ENCODE data around the gene PDE4D.

GRCh38 chr5:59119480-59119879 lies 774.0 kb downstream of the PDE4D start:
- TF ChIP-seq, protein P1, sequence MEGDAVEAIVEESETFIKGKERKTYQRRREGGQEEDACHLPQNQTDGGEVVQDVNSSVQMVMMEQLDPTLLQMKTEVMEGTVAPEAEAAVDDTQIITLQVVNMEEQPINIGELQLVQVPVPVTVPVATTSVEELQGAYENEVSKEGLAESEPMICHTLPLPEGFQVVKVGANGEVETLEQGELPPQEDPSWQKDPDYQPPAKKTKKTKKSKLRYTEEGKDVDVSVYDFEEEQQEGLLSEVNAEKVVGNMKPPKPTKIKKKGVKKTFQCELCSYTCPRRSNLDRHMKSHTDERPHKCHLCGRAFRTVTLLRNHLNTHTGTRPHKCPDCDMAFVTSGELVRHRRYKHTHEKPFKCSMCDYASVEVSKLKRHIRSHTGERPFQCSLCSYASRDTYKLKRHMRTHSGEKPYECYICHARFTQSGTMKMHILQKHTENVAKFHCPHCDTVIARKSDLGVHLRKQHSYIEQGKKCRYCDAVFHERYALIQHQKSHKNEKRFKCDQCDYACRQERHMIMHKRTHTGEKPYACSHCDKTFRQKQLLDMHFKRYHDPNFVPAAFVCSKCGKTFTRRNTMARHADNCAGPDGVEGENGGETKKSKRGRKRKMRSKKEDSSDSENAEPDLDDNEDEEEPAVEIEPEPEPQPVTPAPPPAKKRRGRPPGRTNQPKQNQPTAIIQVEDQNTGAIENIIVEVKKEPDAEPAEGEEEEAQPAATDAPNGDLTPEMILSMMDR (IDR thresholded peaks at IDR 0.05) = no peak
- no peak for TF ChIP-seq POLR2AphosphoS5 (IDR thresholded peaks at IDR 0.05)
- no peak for TF ChIP-seq POLR2A (IDR thresholded peaks at IDR 0.05)
- no peak for TF ChIP-seq EP300 (IDR thresholded peaks at IDR 0.05)
